NK-92 treated with Interleukin-12 subunit alpha and Interleukin-12 subunit beta, amount 100 ng/mL, for 24 hours (cell line): ENCODE results near the gene AKT3.

Experiments used
- DNase-seq: peaks from one replicate; lab custom pipeline; 2025; lab: John Stamatoyannopoulos, UW

The AKT3 gene

DNA sequence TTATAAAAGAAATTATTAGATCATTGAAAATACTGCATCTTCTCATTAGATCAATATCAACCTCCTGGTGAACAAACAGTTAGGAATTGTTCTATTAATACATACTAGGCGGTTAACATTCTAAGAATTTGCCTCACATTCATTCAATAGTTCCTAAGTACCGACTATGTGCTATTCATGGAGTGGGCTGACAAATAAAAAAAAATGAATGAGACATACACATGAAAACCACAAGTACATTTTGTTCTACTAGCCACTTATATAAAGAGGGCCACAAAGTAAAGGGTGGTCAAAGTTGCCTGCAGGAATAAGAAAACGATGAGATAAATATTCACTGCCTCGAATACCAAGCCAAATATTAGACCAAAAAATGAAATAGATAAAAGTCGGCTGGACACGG lies 299.8 kb downstream of the AKT3 start:
- no peak for DNase-seq

DNA sequence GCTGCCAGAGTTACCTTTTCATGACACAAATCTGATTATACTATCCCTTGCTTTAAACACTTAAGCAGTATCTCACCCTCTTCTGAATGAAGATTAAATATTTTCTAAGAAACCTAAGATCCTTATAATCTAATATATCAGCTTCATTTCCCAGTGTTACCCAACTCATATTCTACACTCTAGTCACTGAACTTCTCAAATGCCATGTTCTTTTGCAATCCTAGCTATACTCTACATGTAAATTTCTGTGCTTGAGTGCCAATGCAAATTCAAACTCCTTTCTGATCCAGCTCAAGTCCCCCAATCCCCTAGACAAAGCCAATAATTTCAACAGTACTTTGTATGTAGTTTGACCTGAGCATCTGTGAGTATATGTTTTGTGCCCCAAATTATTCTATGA lies 300.3 kb downstream of the AKT3 start:
- DNase-seq = no peak

- DNase-seq = no peak
These were observed 300.9 kb downstream of the AKT3 start for GRCh38 chr1:243549108-243549507.

DNA sequence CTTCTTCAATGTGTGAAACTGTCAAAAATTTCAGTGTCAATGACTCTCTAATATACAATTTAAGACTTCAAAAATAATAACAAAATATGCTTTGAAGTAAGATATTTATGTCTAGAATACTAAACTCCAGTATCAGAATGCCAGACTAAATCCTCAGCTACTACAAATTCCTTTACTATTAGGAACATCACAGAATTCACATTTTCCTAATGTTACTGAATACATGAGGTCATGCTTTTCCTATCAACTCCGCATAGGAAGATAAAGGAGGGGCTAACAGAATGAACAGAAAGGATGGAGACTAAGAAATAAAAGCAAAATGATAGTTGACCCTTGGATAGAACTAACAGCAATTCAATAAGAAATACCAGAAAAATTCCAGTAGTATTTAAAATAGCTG lies 301.5 kb downstream of the AKT3 start:
- DNase-seq = no peak

GRCh38 chr1:243547891-243548290 lies 302.2 kb downstream of the AKT3 start:
- DNase-seq = no peak

- no peak for DNase-seq
These were observed 303.6 kb downstream of the AKT3 start for GRCh38 chr1:243546457-243546856.

GRCh38 chr1:243543501-243543900 lies 306.5 kb downstream of the AKT3 start:
- no peak for DNase-seq

DNA sequence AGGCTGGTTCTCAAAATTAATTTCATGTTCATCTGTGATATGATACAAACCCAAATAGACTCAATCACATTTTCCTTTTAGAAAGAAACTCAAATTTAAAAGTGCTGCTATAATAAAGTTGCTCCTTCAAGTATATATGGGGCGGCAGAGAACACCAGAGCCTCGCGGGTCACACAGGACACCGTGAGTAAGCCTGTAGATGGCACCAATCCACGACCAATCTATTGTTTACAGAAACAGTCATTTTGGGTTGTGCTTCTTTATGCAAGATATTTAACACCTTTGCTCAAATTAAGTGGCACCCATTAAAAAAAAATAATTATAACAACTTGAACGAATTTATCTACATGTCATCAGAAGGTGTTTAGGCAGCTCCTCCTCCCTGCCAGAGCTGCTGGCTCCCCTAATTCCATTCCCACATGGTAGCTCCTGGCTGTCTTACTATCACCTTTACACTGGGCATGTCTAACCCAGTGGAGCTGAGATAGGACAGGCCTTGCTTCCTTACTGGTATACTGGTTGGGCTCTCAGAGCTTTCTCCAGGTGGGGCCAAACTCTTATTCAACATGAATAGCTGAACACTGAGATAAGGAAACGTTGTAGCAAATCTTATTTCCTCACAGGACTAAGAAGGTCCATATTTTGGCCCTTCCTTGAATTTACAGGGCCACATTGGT lies 307.2 kb downstream of the AKT3 start:
- no peak for DNase-seq

DNA sequence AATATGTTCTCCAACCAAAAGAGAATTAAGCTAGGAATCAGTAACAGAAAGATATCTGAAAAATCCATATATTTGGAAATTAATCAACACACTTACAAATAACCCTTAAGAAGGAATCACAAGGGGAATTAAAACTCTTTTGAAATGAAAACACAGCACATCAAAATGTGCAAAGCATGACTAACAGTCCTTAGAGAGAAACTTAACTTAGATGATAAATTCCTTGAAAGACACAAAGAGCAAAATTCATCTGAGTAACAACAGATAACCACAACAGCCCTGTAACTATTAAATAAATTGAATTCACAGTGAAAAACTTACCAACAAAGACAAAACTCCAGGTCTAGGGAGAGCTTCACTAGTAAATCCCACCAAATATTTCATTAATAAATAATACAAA lies 310.4 kb downstream of the AKT3 start:
- no peak for DNase-seq

GRCh38 chr1:243535014-243535413 lies 315.0 kb downstream of the AKT3 start:
- no peak for DNase-seq

GRCh38 chr1:243529512-243529911 lies 320.5 kb downstream of the AKT3 start:
- DNase-seq = no peak

- DNase-seq = no peak
These were observed 321.5 kb downstream of the AKT3 start for GRCh38 chr1:243528459-243529121.

- no peak for DNase-seq
These were observed 323.9 kb downstream of the AKT3 start for GRCh38 chr1:243526180-243526579.

- no peak for DNase-seq
These were observed 325.0 kb downstream of the AKT3 start for GRCh38 chr1:243525085-243525487.

DNA sequence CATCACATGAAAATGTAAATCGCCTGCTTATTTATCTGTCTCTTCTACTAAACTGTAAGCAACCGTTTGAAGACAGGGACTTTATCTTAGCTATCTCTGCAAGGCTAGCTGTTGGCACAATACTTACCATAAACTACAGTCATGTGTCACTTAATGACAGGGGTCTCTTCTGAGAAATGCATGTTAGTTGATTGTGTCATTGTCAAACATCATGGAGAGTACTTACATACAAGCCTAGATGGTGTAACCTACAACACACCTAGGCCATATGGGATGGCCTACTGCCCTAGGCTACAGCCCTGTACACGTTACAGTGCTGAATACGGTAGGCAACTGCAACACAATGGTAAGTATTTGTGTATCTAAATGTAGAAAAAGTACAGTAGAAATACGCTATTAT lies 326.3 kb downstream of the AKT3 start:
- no peak for DNase-seq

- no peak for DNase-seq
These were observed 329.2 kb downstream of the AKT3 start for GRCh38 chr1:243520831-243521230.

DNA sequence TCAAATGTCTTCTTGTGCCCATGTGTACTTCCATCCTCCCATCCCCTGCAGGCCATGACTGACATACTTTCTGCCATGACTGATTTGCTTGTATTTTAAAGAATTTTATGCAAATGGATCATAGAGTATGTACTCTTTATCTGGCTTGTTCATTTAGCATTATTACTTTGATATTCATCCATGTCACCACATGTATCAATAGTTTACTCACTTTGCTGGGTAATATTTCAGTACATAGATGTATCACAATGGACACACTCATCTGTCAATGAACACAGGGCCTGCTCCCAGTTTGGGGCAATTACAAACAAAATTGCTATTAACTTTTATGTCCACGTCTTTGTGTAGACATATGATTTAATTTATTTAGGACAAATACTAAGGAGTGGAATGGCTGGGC lies 335.1 kb downstream of the AKT3 start:
- DNase-seq = no peak

GRCh38 chr1:243513726-243514491 lies 336.1 kb downstream of the AKT3 start:
- no peak for DNase-seq

GRCh38 chr1:243510928-243511327 lies 339.1 kb downstream of the AKT3 start:
- DNase-seq = no peak

- DNase-seq = no peak
These were observed 341.1 kb downstream of the AKT3 start for GRCh38 chr1:243508943-243509342.

- DNase-seq = no peak
These were observed 341.7 kb downstream of the AKT3 start for GRCh38 chr1:243508303-243508713.

- DNase-seq = no peak
These were observed 342.3 kb downstream of the AKT3 start for GRCh38 chr1:243507672-243508302.
